Neural cell (in vitro differentiated cells): ENCODE measurements around the gene ACACA. TPM values are rescaled to one million over a fixed set of nuclear protein-coding genes. Genes with fewer than 3 reads are reported as not detected.

Experiments
- H2AFZ ChIP-seq: fragments of 200-600, 300-800 bp; sonication (generic), shearing (Covaris generic); 2 replicates; pipeline ENCODE4 v1.6.0; 2014; ENCODE audit warnings: low read depth, mild to moderate bottlenecking, antibody characterized with exemption, low read length, moderate library complexity
- H3F3A ChIP-seq: fragments of 200-600 bp; shearing (Covaris generic); 2 replicates; pipeline ENCODE4 v1.6.1; 2016; ENCODE audit warnings: mild to moderate bottlenecking, moderate library complexity, mixed read lengths, antibody characterized with exemption, low read length; ENCODE audit not compliant: insufficient read depth, poor library complexity, severe bottlenecking
- H3K27ac ChIP-seq: fragments of 200-600, 300-800 bp; sonication (generic), shearing (Covaris generic); 2 replicates; pipeline ENCODE4 v1.5.1; 2014; ENCODE audit warnings: mild to moderate bottlenecking, low read length, moderate library complexity
- H3K27me3 ChIP-seq: fragments of 300-800, 200-600 bp; sonication (generic), shearing (Covaris generic); 2 replicates; pipeline ENCODE4 v1.6.0; 2014; ENCODE audit warnings: mild to moderate bottlenecking, low read depth, low read length, moderate library complexity; ENCODE audit not compliant: insufficient read depth
- H3K36me3 ChIP-seq: fragments of 300-800, 200-600 bp; sonication (generic), shearing (Covaris generic); 2 replicates; pipeline ENCODE4 v1.5.1; 2014; ENCODE audit warnings: mild to moderate bottlenecking, antibody characterized with exemption, low read length, moderate library complexity; ENCODE audit not compliant: insufficient read depth
- H3K4me2 ChIP-seq: fragments of 300-800, 200-600 bp; sonication (generic), shearing (Covaris generic); 2 replicates; pipeline ENCODE4 v1.6.0; 2014; ENCODE audit warnings: mild to moderate bottlenecking, low read length
- H3K4me3 ChIP-seq: fragments of 300-800, 200-600 bp; sonication (generic), shearing (Covaris generic); 2 replicates; pipeline ENCODE4 v1.5.1; 2014; ENCODE audit warnings: mild to moderate bottlenecking, low read length, moderate library complexity
- H3K79me2 ChIP-seq: fragments of 200-600 bp; shearing (Covaris generic); replicated peaks from 2 replicates; pipeline ENCODE4 v1.6.0; 2014; ENCODE audit warnings: mild to moderate bottlenecking, low read length, moderate library complexity; ENCODE audit not compliant: insufficient read depth
- H3K9ac ChIP-seq: fragments of 300-800, 200-600 bp; sonication (generic), shearing (Covaris generic); 2 replicates; pipeline ENCODE4 v1.6.1; 2016; ENCODE audit warnings: mild to moderate bottlenecking, low read length, mixed read lengths
- H3K9me2 ChIP-seq: fragments of 200-600 bp; shearing (Covaris generic); 2 replicates; pipeline ENCODE4 v1.6.1; 2016; ENCODE audit warnings: mild to moderate bottlenecking, low read length, mixed read lengths; ENCODE audit not compliant: insufficient read depth
- H3K9me3 ChIP-seq: fragments of 200-600, 300-800 bp; sonication (generic), shearing (Covaris generic); 2 replicates; pipeline ENCODE4 v1.6.1; 2016; ENCODE audit warnings: mild to moderate bottlenecking, mixed run types, low read length, moderate library complexity, mixed read lengths
- H4K20me1 ChIP-seq: fragments of 200-600 bp; shearing (Covaris generic); 2 replicates; pipeline ENCODE4 v1.6.1; 2016; ENCODE audit warnings: mild to moderate bottlenecking, mixed run types; ENCODE audit not compliant: insufficient read depth
- CTCF ChIP-seq: fragments of 450-650 bp; IDR thresholded peaks from 2 replicates; pipeline ENCODE4 v1.5.1; 2014; ENCODE audit warnings: antibody characterized with exemption, mild to moderate bottlenecking, moderate library complexity; ENCODE audit not compliant: poor library complexity, severe bottlenecking
- EP300 ChIP-seq: fragments of 450-650 bp; conservative IDR thresholded peaks from 2 replicates; pipeline ENCODE4 v1.6.1; 2014; ENCODE audit warnings: antibody characterized with exemption, mild to moderate bottlenecking, moderate library complexity; ENCODE audit not compliant: poor library complexity, severe bottlenecking
- EZH2 ChIP-seq: fragments of 200-600, 300-800 bp; shearing (Covaris generic), sonication (generic); IDR thresholded peaks from 2 replicates; pipeline ENCODE4 v1.6.1; 2014; ENCODE audit warnings: antibody characterized with exemption, low read length, borderline replicate concordance, mild to moderate bottlenecking; ENCODE audit not compliant: insufficient read depth, poor library complexity, severe bottlenecking
- MXI1 ChIP-seq: fragments of 450-650 bp; conservative IDR thresholded peaks from 2 replicates; pipeline ENCODE4 v1.6.1; 2014; ENCODE audit warnings: antibody characterized with exemption, mild to moderate bottlenecking; ENCODE audit not compliant: poor library complexity, severe bottlenecking
- POLR2AphosphoS5 ChIP-seq: IDR thresholded peaks from 2 replicates; pipeline ENCODE4 v1.6.1; 2012
- RAD21 ChIP-seq: fragments of 450-650 bp; conservative IDR thresholded peaks from 2 replicates; pipeline ENCODE4 v1.6.1; 2014; ENCODE audit warnings: antibody characterized with exemption, mild to moderate bottlenecking, moderate library complexity
- SMC3 ChIP-seq: fragments of 450-650 bp; conservative IDR thresholded peaks from 2 replicates; pipeline ENCODE4 v1.6.1; 2014; ENCODE audit warnings: antibody characterized with exemption, mild to moderate bottlenecking, moderate library complexity; ENCODE audit not compliant: poor library complexity
- TAF1 ChIP-seq: IDR thresholded peaks from 2 replicates; pipeline ENCODE4 v1.6.1; 2012; ENCODE audit warnings: low read depth
- polyA plus RNA-seq: library from polyadenylated mRNA; depleted of rRNA; stranded (reverse); fragments of >200 nt; gene quantifications from 2 replicates; pipeline ENCODE4 v1.2.3, GENCODE V29; 2014
- TF ChIP-seq, protein P1 (sequence below): IDR thresholded peaks from 2 replicates; pipeline ENCODE4 v1.6.1; 2012; ENCODE audit warnings: borderline replicate concordance

The ACACA gene
- polyA plus RNA-seq, 1 donor from 2014 or later = 38.4 TPM

- Histone ChIP-seq H3K27ac (no peak overlapping the region), H3K79me2 (no peaks in the 10 kb centered on the region), H2AFZ (no peak overlapping the region), H3K36me3 (no peaks in the 10 kb centered on the region), H3K9me3 (no peaks in the 10 kb centered on the region), H3K9ac (no peak overlapping the region), H4K20me1 (no peaks in the 10 kb centered on the region), H3K4me3 (no peak overlapping the region), H3K4me2 (no peak overlapping the region), H3K27me3 (no peaks in the 10 kb centered on the region), H3K9me2 (no peaks in the 10 kb centered on the region), H3F3A (no peaks in the 10 kb centered on the region)
- TF ChIP-seq TAF1 (no peak), SMC3 (no peak), EP300 (no peak)
These were observed 357.8 kb downstream of the ACACA start for GRCh38 chr17:37048811-37049210.

- Histone ChIP-seq H3K9ac (no peak overlapping the region), H3K9me3 (no peaks in the 10 kb centered on the region), H3F3A (no peaks in the 10 kb centered on the region), H4K20me1 (no peaks in the 10 kb centered on the region), H3K4me2 (no peak overlapping the region), H3K4me3 (no peak overlapping the region), H3K27ac (no peak overlapping the region), H3K27me3 (no peaks in the 10 kb centered on the region), H3K79me2 (no peaks in the 10 kb centered on the region), H3K36me3 (no peaks in the 10 kb centered on the region), H2AFZ (no peak overlapping the region), H3K9me2 (no peaks in the 10 kb centered on the region)
- TF ChIP-seq TAF1 (no peak), EP300 (no peak), EZH2 (no peak), POLR2AphosphoS5 (no peak), SMC3 (peak; percentile 95), RAD21 (peak; percentile 88), MXI1 (no peak), CTCF (peak; percentile 91)
- TF ChIP-seq, protein P1, sequence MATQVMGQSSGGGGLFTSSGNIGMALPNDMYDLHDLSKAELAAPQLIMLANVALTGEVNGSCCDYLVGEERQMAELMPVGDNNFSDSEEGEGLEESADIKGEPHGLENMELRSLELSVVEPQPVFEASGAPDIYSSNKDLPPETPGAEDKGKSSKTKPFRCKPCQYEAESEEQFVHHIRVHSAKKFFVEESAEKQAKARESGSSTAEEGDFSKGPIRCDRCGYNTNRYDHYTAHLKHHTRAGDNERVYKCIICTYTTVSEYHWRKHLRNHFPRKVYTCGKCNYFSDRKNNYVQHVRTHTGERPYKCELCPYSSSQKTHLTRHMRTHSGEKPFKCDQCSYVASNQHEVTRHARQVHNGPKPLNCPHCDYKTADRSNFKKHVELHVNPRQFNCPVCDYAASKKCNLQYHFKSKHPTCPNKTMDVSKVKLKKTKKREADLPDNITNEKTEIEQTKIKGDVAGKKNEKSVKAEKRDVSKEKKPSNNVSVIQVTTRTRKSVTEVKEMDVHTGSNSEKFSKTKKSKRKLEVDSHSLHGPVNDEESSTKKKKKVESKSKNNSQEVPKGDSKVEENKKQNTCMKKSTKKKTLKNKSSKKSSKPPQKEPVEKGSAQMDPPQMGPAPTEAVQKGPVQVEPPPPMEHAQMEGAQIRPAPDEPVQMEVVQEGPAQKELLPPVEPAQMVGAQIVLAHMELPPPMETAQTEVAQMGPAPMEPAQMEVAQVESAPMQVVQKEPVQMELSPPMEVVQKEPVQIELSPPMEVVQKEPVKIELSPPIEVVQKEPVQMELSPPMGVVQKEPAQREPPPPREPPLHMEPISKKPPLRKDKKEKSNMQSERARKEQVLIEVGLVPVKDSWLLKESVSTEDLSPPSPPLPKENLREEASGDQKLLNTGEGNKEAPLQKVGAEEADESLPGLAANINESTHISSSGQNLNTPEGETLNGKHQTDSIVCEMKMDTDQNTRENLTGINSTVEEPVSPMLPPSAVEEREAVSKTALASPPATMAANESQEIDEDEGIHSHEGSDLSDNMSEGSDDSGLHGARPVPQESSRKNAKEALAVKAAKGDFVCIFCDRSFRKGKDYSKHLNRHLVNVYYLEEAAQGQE = no peak
These were observed 359.0 kb downstream of the ACACA start for GRCh38 chr17:37047631-37048104.
